Keratinocyte (primary cell): Measurements from ENCODE around the gene TACR1.

ENCODE experiments used
- EZH2 ChIP-seq: IDR thresholded peaks from one replicate; pipeline ENCODE4 v1.6.1; 2012; ENCODE audit warnings: inconsistent platforms, mild to moderate bottlenecking, low read length, moderate library complexity
- TF ChIP-seq, protein P1 (sequence below), 3 experiments: IDR thresholded peaks in 1 of 3; conservative IDR thresholded peaks in 1 of 3; optimal IDR thresholded peaks in 1 of 3; 2 replicates in 2 of 3; 3 replicates in 1 of 3; pipeline versions ENCODE3 to v1.5.1; 2011; ENCODE audit warnings: low read length in 3 of 3, mild to moderate bottlenecking in 3 of 3, moderate library complexity in 2 of 3, control low read depth in 1 of 3, inconsistent platforms in 1 of 3; ENCODE audit not compliant: insufficient read depth in 2 of 3; ENCODE audit errors: extremely low read depth in 1 of 3

DNA sequence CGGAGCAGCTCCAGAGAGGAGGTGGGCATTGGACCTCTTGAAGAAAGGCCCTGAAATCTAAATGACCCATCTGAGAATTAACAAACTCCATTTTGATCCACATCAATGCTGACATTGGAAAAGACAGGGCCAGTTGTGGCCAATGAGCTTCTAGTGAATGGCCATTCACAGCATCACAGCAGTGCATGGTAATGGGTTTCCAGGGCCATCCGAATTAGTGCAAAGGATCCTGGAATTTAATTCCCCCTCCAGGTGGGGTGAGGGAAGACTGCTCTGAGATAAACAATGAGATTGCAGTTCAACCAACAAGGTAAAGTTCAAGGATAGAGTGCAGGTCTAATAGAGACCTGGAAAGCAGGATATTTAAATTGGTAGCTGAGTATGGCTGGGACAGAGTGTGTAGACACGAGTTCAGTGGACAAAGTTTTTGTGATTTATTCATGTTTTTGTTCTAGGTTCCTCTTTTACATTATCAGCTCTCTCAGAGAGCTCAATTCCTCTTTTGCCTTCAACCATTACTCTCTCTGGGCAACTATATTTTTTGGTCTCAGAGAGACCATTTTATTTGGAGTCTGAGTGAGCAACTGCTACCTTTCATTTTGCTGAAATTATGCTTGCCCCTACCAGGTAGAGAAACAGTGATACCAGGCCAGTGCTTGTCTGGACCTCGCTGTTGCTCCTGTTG, 5.0 kb downstream of the TACR1 start:
- TF ChIP-seq, protein P1, sequence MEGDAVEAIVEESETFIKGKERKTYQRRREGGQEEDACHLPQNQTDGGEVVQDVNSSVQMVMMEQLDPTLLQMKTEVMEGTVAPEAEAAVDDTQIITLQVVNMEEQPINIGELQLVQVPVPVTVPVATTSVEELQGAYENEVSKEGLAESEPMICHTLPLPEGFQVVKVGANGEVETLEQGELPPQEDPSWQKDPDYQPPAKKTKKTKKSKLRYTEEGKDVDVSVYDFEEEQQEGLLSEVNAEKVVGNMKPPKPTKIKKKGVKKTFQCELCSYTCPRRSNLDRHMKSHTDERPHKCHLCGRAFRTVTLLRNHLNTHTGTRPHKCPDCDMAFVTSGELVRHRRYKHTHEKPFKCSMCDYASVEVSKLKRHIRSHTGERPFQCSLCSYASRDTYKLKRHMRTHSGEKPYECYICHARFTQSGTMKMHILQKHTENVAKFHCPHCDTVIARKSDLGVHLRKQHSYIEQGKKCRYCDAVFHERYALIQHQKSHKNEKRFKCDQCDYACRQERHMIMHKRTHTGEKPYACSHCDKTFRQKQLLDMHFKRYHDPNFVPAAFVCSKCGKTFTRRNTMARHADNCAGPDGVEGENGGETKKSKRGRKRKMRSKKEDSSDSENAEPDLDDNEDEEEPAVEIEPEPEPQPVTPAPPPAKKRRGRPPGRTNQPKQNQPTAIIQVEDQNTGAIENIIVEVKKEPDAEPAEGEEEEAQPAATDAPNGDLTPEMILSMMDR (optimal IDR thresholded peaks at IDR 0.05 in 1 of 3, IDR thresholded peaks at IDR 0.05 in 1 of 3, conservative IDR thresholded peaks at IDR 0.05 in 1 of 3; ENCODE audit: extremely low read depth in 1 of 3, insufficient read depth in 2 of 3, low read length in 3 of 3): no peak
- TF ChIP-seq EZH2: no peak
